ENCODE results near the gene ATG13. TPM values are rescaled to one million over a fixed set of nuclear protein-coding genes. Genes with fewer than 3 reads are reported as not detected.
"Not testable (repeated sequence)": the region's sequence is repeated elsewhere in the genome, so short reads cannot be mapped to it uniquely, and the experiment has no call there.

ATG13 gene
- total RNA-seq, 5 donors from 2014 or later (not counting 1 experiment from before 2014, with no cell fraction given) = 91.8 to 115 (median 102) TPM

- ATAC-seq (replicated peaks in 1 of 4) (no peak), DNase-seq (no peak)
- H3K27me3 Mint-ChIP-seq = no peaks in the 10 kb centered on the region
- no peaks in the 10 kb centered on the region for H3K9me3 Mint-ChIP-seq
- H3K27ac Mint-ChIP-seq = peak overlapping the region; percentile 19 to 45
- Histone ChIP-seq H3K27me3 (replicated peaks in 1 of 2; ENCODE audit: control insufficient read depth in 2 of 2, extremely low read depth in 1 of 2, insufficient read depth in 2 of 2, low read length in 1 of 2) (no peaks in the 10 kb centered on the region), H3K27ac (ENCODE audit: low read length) (no peak overlapping the region), H3K9me3 (no peaks in the 10 kb centered on the region), H3K4me1 (ENCODE audit: control insufficient read depth in 1 of 2, extremely low read depth in 1 of 2, insufficient read depth in 2 of 2, low read length in 2 of 2) (peaks cover 18 to 29% of the 10 kb centered on the region in 2 experiments), H3K4me3 (ENCODE audit: control insufficient read depth in 1 of 2, extremely low read depth in 1 of 2, low read length in 1 of 2) (no peak overlapping the region), H3K36me3 (ENCODE audit: control insufficient read depth in 2 of 2, extremely low read depth in 1 of 2, insufficient read depth in 1 of 2, low read length in 1 of 2) (peaks cover 14 to 73% of the 10 kb centered on the region in 2 donors)
- H3K4me3 Mint-ChIP-seq = no peak overlapping the region
- WGBS (ENCODE audit: insufficient coverage) = 80% methylated on average over 2 of the region's 2 CpGs
- ChIA-PET POLR2A (no interaction called here), CTCF (no interaction called here)
- H3K36me3 Mint-ChIP-seq = peaks cover 62% of the 10 kb centered on the region
- H3K4me1 Mint-ChIP-seq = peaks cover 29 to 35% (median 33%) of the 10 kb centered on the region in 3 donors
These were observed 49.7 kb downstream of the ATG13 start for GRCh38 chr11:46667043-46667481.

GRCh38 chr11:46668480-46669085 lies 51.2 kb downstream of the ATG13 start:
- ChIA-PET CTCF (no interaction called here), POLR2A (interaction anchor here in 1 of 2 donors (0.5 kb wide), 1 partner anchor 57 kb away, joined by 8 read pairs; no protein-coding TSS in a partner anchor)
- Histone ChIP-seq H3K4me1 (ENCODE audit: control insufficient read depth in 1 of 2, extremely low read depth in 1 of 2, insufficient read depth in 2 of 2, low read length in 2 of 2) (peaks cover 32 to 44% of the 10 kb centered on the region in 2 experiments), H3K36me3 (ENCODE audit: control insufficient read depth in 2 of 2, extremely low read depth in 1 of 2, insufficient read depth in 1 of 2, low read length in 1 of 2) (peaks cover 12 to 76% of the 10 kb centered on the region in 2 donors), H3K27ac (ENCODE audit: low read length) (no peak overlapping the region), H3K4me3 (ENCODE audit: control insufficient read depth in 1 of 2, extremely low read depth in 1 of 2, low read length in 1 of 2) (no peak overlapping the region), H3K9me3 (no peaks in the 10 kb centered on the region), H3K27me3 (replicated peaks in 1 of 2; ENCODE audit: control insufficient read depth in 2 of 2, extremely low read depth in 1 of 2, insufficient read depth in 2 of 2, low read length in 1 of 2) (no peaks in the 10 kb centered on the region)
- no peak for DNase-seq
- WGBS (ENCODE audit: insufficient coverage) = 95% methylated on average over 7 of the region's 12 CpGs
- Mint-ChIP-seq H3K27ac (peak overlapping the region; percentile 45 to 50), H3K4me1 (peaks cover 45 to 49% (median 48%) of the 10 kb centered on the region in 3 donors), H3K36me3 (peaks cover 64% of the 10 kb centered on the region), H3K4me3 (no peak overlapping the region), H3K9me3 (no peaks in the 10 kb centered on the region), H3K27me3 (no peaks in the 10 kb centered on the region)
- ATAC-seq (replicated peaks in 1 of 4) = no peak

GRCh38 chr11:46669711-46670139 lies 52.4 kb downstream of the ATG13 start:
- no peaks in the 10 kb centered on the region for H3K9me3 Mint-ChIP-seq
- peaks cover 44 to 55% of the 10 kb centered on the region in 2 experiments for H3K4me1 ChIP-seq (ENCODE audit: control insufficient read depth in 1 of 2, extremely low read depth in 1 of 2, insufficient read depth in 2 of 2, low read length in 2 of 2)
- no peak overlapping the region for H3K4me3 ChIP-seq (ENCODE audit: control insufficient read depth in 1 of 2, extremely low read depth in 1 of 2, low read length in 1 of 2)
- peaks cover 11 to 70% of the 10 kb centered on the region in 2 donors for H3K36me3 ChIP-seq (ENCODE audit: control insufficient read depth in 2 of 2, extremely low read depth in 1 of 2, insufficient read depth in 1 of 2, low read length in 1 of 2)
- peaks cover 63% of the 10 kb centered on the region for H3K36me3 Mint-ChIP-seq
- H3K9me3 ChIP-seq = no peaks in the 10 kb centered on the region
- H3K27ac Mint-ChIP-seq = peak overlapping the region; percentile 73 to 84
- POLR2A ChIA-PET = interaction anchor here in 1 of 2 donors (0.6 kb wide), 1 partner anchor 23 kb away, joined by 4 read pairs; no protein-coding TSS in a partner anchor
- H3K4me3 Mint-ChIP-seq = peak overlapping the region in 1 of 3 donors; percentile 70
- WGBS (ENCODE audit: insufficient coverage) = 83% methylated on average over 1 of the region's 3 CpGs
- ATAC-seq (replicated peaks in 1 of 4) (no peak), DNase-seq (no peak)
- peaks cover 56 to 61% (median 60%) of the 10 kb centered on the region in 3 donors for H3K4me1 Mint-ChIP-seq
- H3K27me3 Mint-ChIP-seq = no peaks in the 10 kb centered on the region
- CTCF ChIA-PET = interaction anchor here (0.5 kb wide), 2 partner anchors 144 to 201 kb away, joined by 3 read pairs; no protein-coding TSS in a partner anchor
- no peaks in the 10 kb centered on the region for H3K27me3 ChIP-seq (replicated peaks in 1 of 2; ENCODE audit: control insufficient read depth in 2 of 2, extremely low read depth in 1 of 2, insufficient read depth in 2 of 2, low read length in 1 of 2)
- H3K27ac ChIP-seq (ENCODE audit: low read length) = peak overlapping the region; percentile 80

- DNase-seq; H3K9me3 ChIP-seq; H3K27me3 ChIP-seq (replicated peaks in 1 of 2; ENCODE audit: control insufficient read depth in 2 of 2, extremely low read depth in 1 of 2, insufficient read depth in 2 of 2, low read length in 1 of 2); H3K27me3 Mint-ChIP-seq; H3K9me3 Mint-ChIP-seq: not testable (repeated sequence)
- ChIA-PET CTCF (interaction anchor here in 1 of 2 donors (0.7 to 1.8 kb wide), 5 partner anchors 14 to 181 kb away, joined by 3 to 10 read pairs (median 5); partner anchors contain the start of gene ATG13), POLR2A (interaction anchor here (0.5 to 1.1 kb wide), 4 partner anchors 14 to 51 kb away, joined by 3 to 12 read pairs (median 4); partner anchors contain the start of genes ARHGAP1 (in 1 of the 2) and ZNF408 (in 1 of the 2))
- WGBS (ENCODE audit: insufficient coverage) = 60% methylated on average over 1 of the region's 3 CpGs
- H3K4me1 ChIP-seq (ENCODE audit: control insufficient read depth in 1 of 2, extremely low read depth in 1 of 2, insufficient read depth in 2 of 2, low read length in 2 of 2) = peaks cover 52 to 63% of the 10 kb centered on the region in 2 experiments
- H3K27ac ChIP-seq (ENCODE audit: low read length) = peak overlapping the region; percentile 80
- H3K4me3 Mint-ChIP-seq = peak overlapping the region in 1 of 3 donors; percentile 70
- peak in 2 of 4 experiments; percentile 3 to 4 for ATAC-seq (replicated peaks in 1 of 4)
- H3K4me3 ChIP-seq (ENCODE audit: control insufficient read depth in 1 of 2, extremely low read depth in 1 of 2, low read length in 1 of 2) = peak overlapping the region; percentile 0 to 16
- peaks cover 57% of the 10 kb centered on the region for H3K36me3 Mint-ChIP-seq
- H3K36me3 ChIP-seq (ENCODE audit: control insufficient read depth in 2 of 2, extremely low read depth in 1 of 2, insufficient read depth in 1 of 2, low read length in 1 of 2) = peaks cover 11 to 62% of the 10 kb centered on the region in 2 donors
- H3K4me1 Mint-ChIP-seq = peaks cover 64 to 69% (median 68%) of the 10 kb centered on the region in 3 donors
- H3K27ac Mint-ChIP-seq = peak overlapping the region; percentile 96 to 97
These were observed 53.2 kb downstream of the ATG13 start for GRCh38 chr11:46670521-46670920.

- POLR2A ChIA-PET = no interaction called here
- no peak for DNase-seq
- Histone ChIP-seq H3K4me1 (ENCODE audit: control insufficient read depth in 1 of 2, extremely low read depth in 1 of 2, insufficient read depth in 2 of 2, low read length in 2 of 2) (peaks cover 64 to 78% of the 10 kb centered on the region in 2 experiments), H3K9me3 (no peaks in the 10 kb centered on the region), H3K36me3 (ENCODE audit: control insufficient read depth in 2 of 2, extremely low read depth in 1 of 2, insufficient read depth in 1 of 2, low read length in 1 of 2) (peaks cover 11 to 54% of the 10 kb centered on the region in 2 donors), H3K4me3 (ENCODE audit: control insufficient read depth in 1 of 2, extremely low read depth in 1 of 2, low read length in 1 of 2) (no peak overlapping the region), H3K27ac (ENCODE audit: low read length) (peak overlapping the region; percentile 80), H3K27me3 (replicated peaks in 1 of 2; ENCODE audit: control insufficient read depth in 2 of 2, extremely low read depth in 1 of 2, insufficient read depth in 2 of 2, low read length in 1 of 2) (no peaks in the 10 kb centered on the region)
- H3K4me1 Mint-ChIP-seq = peaks cover 76 to 80% (median 79%) of the 10 kb centered on the region in 3 donors
- H3K27ac Mint-ChIP-seq = peak overlapping the region; percentile 96 to 97
- WGBS (ENCODE audit: insufficient coverage) = 97% methylated on average over 6 of the region's 10 CpGs
- ATAC-seq (replicated peaks in 1 of 4) = no peak
- H3K4me3 Mint-ChIP-seq = peak overlapping the region in 2 of 3 donors; percentile 6 to 70
- H3K27me3 Mint-ChIP-seq = no peaks in the 10 kb centered on the region
- H3K9me3 Mint-ChIP-seq = no peaks in the 10 kb centered on the region
- peaks cover 48% of the 10 kb centered on the region for H3K36me3 Mint-ChIP-seq
- CTCF ChIA-PET = interaction anchor here in 1 of 2 donors (1.8 kb wide), 1 partner anchor 15 kb away, joined by 5 read pairs; no protein-coding TSS in a partner anchor
These were observed 54.6 kb downstream of the ATG13 start for GRCh38 chr11:46671958-46672315.

- Histone ChIP-seq H3K9me3 (no peaks in the 10 kb centered on the region), H3K4me1 (ENCODE audit: control insufficient read depth in 1 of 2, extremely low read depth in 1 of 2, insufficient read depth in 2 of 2, low read length in 2 of 2) (peaks cover 64 to 82% of the 10 kb centered on the region in 2 experiments), H3K36me3 (ENCODE audit: control insufficient read depth in 2 of 2, extremely low read depth in 1 of 2, insufficient read depth in 1 of 2, low read length in 1 of 2) (peaks cover 11 to 49% of the 10 kb centered on the region in 2 donors), H3K4me3 (ENCODE audit: control insufficient read depth in 1 of 2, extremely low read depth in 1 of 2, low read length in 1 of 2) (no peak overlapping the region), H3K27me3 (replicated peaks in 1 of 2; ENCODE audit: control insufficient read depth in 2 of 2, extremely low read depth in 1 of 2, insufficient read depth in 2 of 2, low read length in 1 of 2) (no peaks in the 10 kb centered on the region), H3K27ac (ENCODE audit: low read length) (peak overlapping the region; percentile 80)
- peak overlapping the region in 2 of 3 donors; percentile 6 to 70 for H3K4me3 Mint-ChIP-seq
- ATAC-seq (replicated peaks in 1 of 4) (no peak), DNase-seq (no peak)
- no peaks in the 10 kb centered on the region for H3K9me3 Mint-ChIP-seq
- H3K4me1 Mint-ChIP-seq = peaks cover 81 to 84% (median 84%) of the 10 kb centered on the region in 3 donors
- no peaks in the 10 kb centered on the region for H3K27me3 Mint-ChIP-seq
- CTCF ChIA-PET = interaction anchor here in 1 of 2 donors (1.8 kb wide), 1 partner anchor 16 kb away, joined by 5 read pairs; no protein-coding TSS in a partner anchor
- H3K27ac Mint-ChIP-seq = peak overlapping the region; percentile 96 to 97
- POLR2A ChIA-PET = no interaction called here
- H3K36me3 Mint-ChIP-seq = peaks cover 48% of the 10 kb centered on the region
- 98% methylated on average over 5 of the region's 7 CpGs for WGBS (ENCODE audit: insufficient coverage)
These were observed 55.1 kb downstream of the ATG13 start for GRCh38 chr11:46672381-46672839.
